Body of pancreas (tissue), 4 donors: ENCODE results near the gene PIEZO2. TPM values are rescaled to one million over a fixed set of nuclear protein-coding genes. Genes with fewer than 3 reads are reported as not detected.
A peak's percentile ranks its signal among the peaks of the same experiment; 100 is the strongest.

ENCODE experiments used
- ATAC-seq: fragments of 150-250 bp; one replicate; pipeline ENCODE4 v1.9.1; 2016
- DNase-seq, 4 donors: peaks; one replicate each; pipeline ENCODE4 v3.0.0-alpha.2; 2019
- H3K27ac ChIP-seq, 4 donors: fragments of 200-600 bp; sonication (generic); 1 replicate in 3 of 4; 2 replicates in 1 of 4; pipeline versions ENCODE4 v1.5.1 to v1.6.1; 2016 to 2019; ENCODE audit warnings: mild to moderate bottlenecking in 1 of 4, mixed read lengths in 1 of 4, moderate library complexity in 1 of 4
- H3K27me3 ChIP-seq, 2 donors: fragments of 200-600 bp; sonication (generic); one replicate each; pipeline ENCODE4 v1.6.0; 2016; ENCODE audit warnings: mild to moderate bottlenecking in 1 of 2
- H3K36me3 ChIP-seq, 2 donors: fragments of 200-600 bp; sonication (generic); replicated peaks in 1 of 2; 2 replicates each; pipeline ENCODE4 v1.5.1; 2016; ENCODE audit warnings: low read depth in 2 of 2; ENCODE audit not compliant: insufficient read depth in 1 of 2
- H3K4me1 ChIP-seq: fragments of 200-600 bp; sonication (generic); one replicate; pipeline ENCODE4 v1.6.0; 2016
- H3K4me3 ChIP-seq, 2 donors: fragments of 200-600 bp; sonication (generic); 1 replicate in 1 of 2; 2 replicates in 1 of 2; pipeline ENCODE4 v1.5.1; 2016 to 2019
- H3K9me3 ChIP-seq, 3 donors: fragments of 200-600 bp; sonication (generic); 1 replicate in 2 of 3; 2 replicates in 1 of 3; pipeline ENCODE4 v1.5.1; 2016
- CTCF ChIP-seq, 7 experiments: fragments of 450-650 bp in 4 of 7; fragments of 200-600 bp in 3 of 7; sonication (generic) in 3 of 7; IDR thresholded peaks; one replicate each; pipeline ENCODE4 v1.5.1; 2016 to 2019; ENCODE audit warnings: antibody characterized with exemption in 7 of 7
- POLR2A ChIP-seq, 3 donors: fragments of 450-650 bp; IDR thresholded peaks; one replicate each; pipeline ENCODE4 v1.6.1; 2016; ENCODE audit warnings: antibody characterized with exemption in 3 of 3, mild to moderate bottlenecking in 2 of 3
- WGBS, 2 donors: methylation state at CpG; one replicate each; pipeline ENCODE4 v1.1.5; 2017; 5-methylcytosine and 5-hydroxymethylcytosine counted together
- intact Hi-C: fragments of 100-400 bp; cut with DNase I; formaldehyde crosslinking; loops from one replicate; pipeline ENCODE4 v1.15.1; 2023
- total RNA-seq, 2 donors: library from RNA; depleted of rRNA; stranded (reverse); fragments of >200 nt; gene quantifications; one replicate each; pipeline ENCODE4 v1.1.0, GENCODE V29; 2016

Gene PIEZO2
- total RNA-seq, 2 donors from 2014 or later = 0.33 to 40.7 TPM

DNA sequence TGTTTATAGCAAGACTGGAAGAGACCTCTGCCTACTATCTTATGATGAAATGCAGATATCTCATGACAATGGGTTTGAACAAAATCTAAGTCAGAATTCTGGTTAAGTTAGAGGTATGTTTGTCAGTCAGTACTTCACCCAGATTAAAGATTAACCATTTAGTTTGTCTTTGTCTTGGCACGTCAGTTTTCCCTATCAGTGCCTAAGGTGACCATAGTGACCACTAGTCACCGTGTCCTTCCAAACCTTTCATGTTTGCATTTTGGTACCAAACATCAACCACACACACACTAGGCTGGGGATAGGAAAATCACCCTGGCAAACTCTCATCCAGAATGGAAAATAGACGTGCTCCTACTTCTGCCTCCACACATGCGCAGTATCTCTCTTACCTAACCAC, 248.9 kb downstream of the PIEZO2 start:
- no peak overlapping the region for H3K27ac ChIP-seq
- H3K4me1 ChIP-seq = peaks cover 12% of the 10 kb centered on the region
- peaks cover 0 to 3% (median 0%) of the 10 kb centered on the region in 3 donors for H3K9me3 ChIP-seq
- DNase-seq = no peak
- intact Hi-C loops = no loop called here
- no peak overlapping the region for H3K4me3 ChIP-seq
- no peaks in the 10 kb centered on the region for H3K36me3 ChIP-seq
- TF ChIP-seq CTCF (IDR thresholded peaks at IDR 0.05) (no peak), POLR2A (IDR thresholded peaks at IDR 0.05) (no peak)
- WGBS, 2 donors = 42 to 43% methylated on average over 4 of the region's 4 CpGs
- ATAC-seq = peak; percentile 30
- H3K27me3 ChIP-seq = no peaks in the 10 kb centered on the region

DNA sequence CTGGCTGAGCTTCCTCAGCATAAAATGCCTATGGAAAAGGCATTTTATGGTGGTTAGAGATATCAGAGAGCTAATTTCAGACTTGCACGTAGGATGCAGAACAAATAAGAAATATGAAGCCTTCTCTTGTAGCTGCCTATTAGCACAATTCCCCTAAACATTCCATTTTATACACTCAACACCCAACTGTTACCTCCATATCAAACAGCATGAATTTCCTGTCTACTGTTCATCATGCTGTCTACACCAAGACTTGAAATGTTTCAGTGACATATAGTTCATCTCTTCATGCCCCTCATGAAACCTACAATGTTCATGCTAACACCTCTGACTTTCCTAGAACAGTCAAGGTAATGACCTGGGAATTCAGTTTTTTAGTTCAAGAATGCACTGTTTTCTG, 249.9 kb downstream of the PIEZO2 start:
- H3K9me3 ChIP-seq = peaks cover 0 to 3% (median 0%) of the 10 kb centered on the region in 3 donors
- no peak for ATAC-seq
- WGBS, 2 donors = 57 to 89% methylated on average over 1 of the region's 1 CpG
- peaks cover 12% of the 10 kb centered on the region for H3K4me1 ChIP-seq
- H3K27ac ChIP-seq = no peak overlapping the region
- intact Hi-C loops = no loop called here
- H3K36me3 ChIP-seq = no peaks in the 10 kb centered on the region
- TF ChIP-seq CTCF (IDR thresholded peaks at IDR 0.05) = no peak
- TF ChIP-seq POLR2A (IDR thresholded peaks at IDR 0.05) = no peak
- H3K27me3 ChIP-seq = no peaks in the 10 kb centered on the region
- no peak for DNase-seq
- no peak overlapping the region for H3K4me3 ChIP-seq

- no peak for DNase-seq
- peaks cover 0 to 3% (median 0%) of the 10 kb centered on the region in 3 donors for H3K9me3 ChIP-seq
- H3K4me1 ChIP-seq = peaks cover 12% of the 10 kb centered on the region
- intact Hi-C loops = no loop called here
- no peaks in the 10 kb centered on the region for H3K36me3 ChIP-seq
- no peak overlapping the region for H3K27ac ChIP-seq
- WGBS, 2 donors = 56 to 83% methylated on average over 4 of the region's 4 CpGs
- TF ChIP-seq CTCF (IDR thresholded peaks at IDR 0.05) = no peak
- no peak for TF ChIP-seq POLR2A (IDR thresholded peaks at IDR 0.05)
- H3K4me3 ChIP-seq = no peak overlapping the region
- H3K27me3 ChIP-seq = no peaks in the 10 kb centered on the region
- no peak for ATAC-seq
Measured at GRCh38 chr18:10898417-10898974, 250.9 kb downstream of the PIEZO2 start.

- WGBS, 2 donors = 70 to 93% methylated on average over 3 of the region's 3 CpGs
- DNase-seq (no peak), ATAC-seq (no peak)
- H3K4me1 ChIP-seq = peaks cover 12% of the 10 kb centered on the region
- no peak overlapping the region for H3K4me3 ChIP-seq
- H3K9me3 ChIP-seq = peaks cover 0 to 3% (median 0%) of the 10 kb centered on the region in 3 donors
- H3K27ac ChIP-seq = no peak overlapping the region
- no peaks in the 10 kb centered on the region for H3K27me3 ChIP-seq
- H3K36me3 ChIP-seq = no peaks in the 10 kb centered on the region
- intact Hi-C loops = no loop called here
- TF ChIP-seq POLR2A (IDR thresholded peaks at IDR 0.05) (no peak), CTCF (IDR thresholded peaks at IDR 0.05) (no peak)
Measured at GRCh38 chr18:10896851-10897250, 252.5 kb downstream of the PIEZO2 start.

GRCh38 chr18:10895976-10896375, 253.4 kb downstream of the PIEZO2 start:
- WGBS, 2 donors = 50 to 69% methylated on average over 4 of the region's 4 CpGs
- Histone ChIP-seq H3K4me3 (no peak overlapping the region), H3K27ac (no peak overlapping the region), H3K9me3 (peaks cover 0 to 3% (median 0%) of the 10 kb centered on the region in 3 donors), H3K27me3 (no peaks in the 10 kb centered on the region), H3K4me1 (peaks cover 12% of the 10 kb centered on the region), H3K36me3 (no peaks in the 10 kb centered on the region)
- DNase-seq (no peak), ATAC-seq (no peak)
- intact Hi-C loops = no loop called here
- TF ChIP-seq CTCF (IDR thresholded peaks at IDR 0.05) = no peak
